Activated naive CD4-positive, alpha-beta T cell treated with anti-CD3 and anti-CD28 coated beads, Interleukin-2, amount 50 U/mL, for 24 hours (primary cell): ENCODE results near the gene TAF11L12.
"Not testable (repeated sequence)": the region's sequence is repeated elsewhere in the genome, so short reads cannot be mapped to it uniquely, and the experiment has no call there.

Source experiments
- H3K27ac Mint-ChIP-seq: one replicate; pipeline ENCODE4 v1.8.0; 2021; ENCODE audit warnings: mild to moderate bottlenecking, mixed read lengths
- H3K27me3 Mint-ChIP-seq: one replicate; pipeline ENCODE4 v1.8.0; 2021; ENCODE audit warnings: mixed read lengths
- H3K36me3 Mint-ChIP-seq: one replicate; pipeline ENCODE4 v1.8.0; 2021; ENCODE audit warnings: mixed read lengths
- H3K4me1 Mint-ChIP-seq: one replicate; pipeline ENCODE4 v1.8.0; 2021; ENCODE audit warnings: mixed read lengths
- H3K4me3 Mint-ChIP-seq: one replicate; pipeline ENCODE4 v1.8.0; 2021; ENCODE audit warnings: mild to moderate bottlenecking, mixed read lengths
- H3K9me3 Mint-ChIP-seq: one replicate; pipeline ENCODE4 v1.8.0; 2021; ENCODE audit warnings: mixed read lengths

Gene TAF11L12

DNA sequence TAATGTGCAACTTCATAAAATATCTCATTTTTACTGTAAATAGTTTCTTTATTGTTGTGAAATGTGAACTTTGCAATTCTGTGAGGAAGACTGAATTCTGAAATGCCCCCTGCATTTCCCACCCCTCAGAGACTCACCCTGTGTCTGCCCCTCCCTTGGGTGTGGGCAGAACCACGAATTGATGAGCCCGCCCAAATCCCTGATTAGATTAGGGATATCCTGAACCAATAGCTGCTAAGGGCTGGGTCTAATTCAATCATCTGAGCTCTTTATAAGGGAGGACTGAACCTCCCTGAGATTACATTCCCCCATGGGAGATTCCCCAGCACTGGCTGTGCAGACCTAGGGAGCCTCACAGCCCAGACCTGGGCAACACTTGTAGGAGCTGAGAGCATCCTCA is at the start of gene TAF11L12:
TSS of gene TAF11L12 (plus strand) at position 301 of the 400 bp plus-strand sequence.
- H3K9me3 Mint-ChIP-seq, H3K36me3 Mint-ChIP-seq, H3K27ac Mint-ChIP-seq, H3K27me3 Mint-ChIP-seq, H3K4me3 Mint-ChIP-seq, H3K4me1 Mint-ChIP-seq: not testable (repeated sequence)

DNA sequence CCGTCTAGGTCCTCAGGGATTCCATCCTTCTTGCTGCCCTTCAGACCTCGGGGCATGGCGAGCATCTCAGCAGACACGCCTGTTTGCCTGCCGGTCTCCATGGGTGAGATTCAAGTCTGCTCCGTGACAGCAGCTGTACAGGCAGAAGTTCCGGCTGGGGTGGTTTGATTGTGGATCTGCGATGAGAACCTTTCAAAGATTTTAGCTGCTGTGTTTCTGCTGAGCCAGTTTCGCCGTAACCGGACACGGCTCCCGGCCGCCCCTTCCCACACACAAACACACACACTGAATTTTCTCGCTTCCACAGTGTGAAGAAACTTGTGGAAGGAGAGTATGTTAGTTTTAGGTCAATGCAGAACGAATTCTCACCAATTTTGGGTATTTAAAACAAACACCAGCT is 24.5 kb upstream of the TAF11L12 start, which contains the start of gene TAF11L7:
TSS of gene TAF11L7 (minus strand) at position 101 of the 400 bp plus-strand sequence.
- H3K4me1 Mint-ChIP-seq, H3K27me3 Mint-ChIP-seq, H3K27ac Mint-ChIP-seq, H3K4me3 Mint-ChIP-seq, H3K36me3 Mint-ChIP-seq, H3K9me3 Mint-ChIP-seq: not testable (repeated sequence)

DNA sequence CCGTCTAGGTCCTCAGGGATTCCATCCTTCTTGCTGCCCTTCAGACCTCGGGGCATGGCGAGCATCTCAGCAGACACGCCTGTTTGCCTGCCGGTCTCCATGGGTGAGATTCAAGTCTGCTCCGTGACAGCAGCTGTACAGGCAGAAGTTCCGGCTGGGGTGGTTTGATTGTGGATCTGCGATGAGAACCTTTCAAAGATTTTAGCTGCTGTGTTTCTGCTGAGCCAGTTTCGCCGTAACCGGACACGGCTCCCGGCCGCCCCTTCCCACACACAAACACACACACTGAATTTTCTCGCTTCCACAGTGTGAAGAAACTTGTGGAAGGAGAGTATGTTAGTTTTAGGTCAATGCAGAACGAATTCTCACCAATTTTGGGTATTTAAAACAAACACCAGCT is 19.3 kb upstream of the TAF11L12 start, which contains the start of gene TAF11L8:
TSS of gene TAF11L8 (minus strand) at position 101 of the 400 bp plus-strand sequence.
- H3K9me3 Mint-ChIP-seq, H3K27ac Mint-ChIP-seq, H3K36me3 Mint-ChIP-seq, H3K4me1 Mint-ChIP-seq, H3K27me3 Mint-ChIP-seq, H3K4me3 Mint-ChIP-seq: not testable (repeated sequence)

DNA sequence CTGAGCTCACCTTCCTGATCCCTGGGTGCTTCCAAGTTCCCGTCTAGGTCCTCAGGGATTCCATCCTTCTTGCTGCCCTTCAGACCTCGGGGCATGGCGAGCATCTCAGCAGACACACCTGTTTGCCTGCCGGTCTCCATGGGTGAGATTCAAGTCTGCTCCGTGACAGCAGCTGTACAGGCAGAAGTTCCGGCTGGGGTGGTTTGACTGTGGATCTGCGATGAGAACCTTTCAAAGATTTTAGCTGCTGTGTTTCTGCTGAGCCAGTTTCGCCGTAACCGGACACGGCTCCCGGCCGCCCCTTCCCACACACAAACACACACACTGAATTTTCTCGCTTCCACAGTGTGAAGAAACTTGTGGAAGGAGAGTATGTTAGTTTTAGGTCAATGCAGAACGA is 15.9 kb upstream of the TAF11L12 start, which contains the start of gene TAF11L9:
TSS of gene TAF11L9 (minus strand) at position 140 of the 400 bp plus-strand sequence.
- not testable (repeated sequence) for H3K4me3 Mint-ChIP-seq, H3K9me3 Mint-ChIP-seq, H3K27ac Mint-ChIP-seq, H3K4me1 Mint-ChIP-seq, H3K36me3 Mint-ChIP-seq, H3K27me3 Mint-ChIP-seq

DNA sequence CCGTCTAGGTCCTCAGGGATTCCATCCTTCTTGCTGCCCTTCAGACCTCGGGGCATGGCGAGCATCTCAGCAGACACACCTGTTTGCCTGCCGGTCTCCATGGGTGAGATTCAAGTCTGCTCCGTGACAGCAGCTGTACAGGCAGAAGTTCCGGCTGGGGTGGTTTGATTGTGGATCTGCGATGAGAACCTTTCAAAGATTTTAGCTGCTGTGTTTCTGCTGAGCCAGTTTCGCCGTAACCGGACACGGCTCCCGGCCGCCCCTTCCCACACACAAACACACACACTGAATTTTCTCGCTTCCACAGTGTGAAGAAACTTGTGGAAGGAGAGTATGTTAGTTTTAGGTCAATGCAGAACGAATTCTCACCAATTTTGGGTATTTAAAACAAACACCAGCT is 12.5 kb upstream of the TAF11L12 start, which contains the start of gene TAF11L10:
TSS of gene TAF11L10 (minus strand) at position 101 of the 400 bp plus-strand sequence.
- not testable (repeated sequence) for H3K9me3 Mint-ChIP-seq, H3K4me1 Mint-ChIP-seq, H3K36me3 Mint-ChIP-seq, H3K27ac Mint-ChIP-seq, H3K27me3 Mint-ChIP-seq, H3K4me3 Mint-ChIP-seq

DNA sequence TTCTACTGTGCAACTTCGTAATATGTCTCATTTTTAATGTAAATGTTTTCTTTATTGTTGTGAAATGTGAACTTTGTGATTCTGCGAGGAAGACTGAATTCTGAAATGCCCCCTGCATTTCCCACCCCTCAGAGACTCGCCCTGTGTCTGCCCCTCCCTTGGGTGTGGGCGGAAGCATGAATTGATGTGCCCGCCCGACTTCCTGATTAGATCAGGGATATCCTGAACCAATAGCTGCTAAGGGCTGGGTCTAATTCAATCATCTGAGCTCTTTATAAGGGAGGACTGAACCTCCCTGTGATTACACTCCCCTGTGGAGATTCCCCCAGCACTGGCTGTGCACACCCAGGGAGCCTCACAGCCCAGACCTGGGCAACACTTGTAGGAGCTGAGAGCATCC is 6.3 kb upstream of the TAF11L12 start, which contains the start of gene TAF11L11:
TSS of gene TAF11L11 (plus strand) at position 304 of the 400 bp plus-strand sequence.
- H3K9me3 Mint-ChIP-seq, H3K27me3 Mint-ChIP-seq, H3K27ac Mint-ChIP-seq, H3K4me1 Mint-ChIP-seq, H3K36me3 Mint-ChIP-seq, H3K4me3 Mint-ChIP-seq: not testable (repeated sequence)

DNA sequence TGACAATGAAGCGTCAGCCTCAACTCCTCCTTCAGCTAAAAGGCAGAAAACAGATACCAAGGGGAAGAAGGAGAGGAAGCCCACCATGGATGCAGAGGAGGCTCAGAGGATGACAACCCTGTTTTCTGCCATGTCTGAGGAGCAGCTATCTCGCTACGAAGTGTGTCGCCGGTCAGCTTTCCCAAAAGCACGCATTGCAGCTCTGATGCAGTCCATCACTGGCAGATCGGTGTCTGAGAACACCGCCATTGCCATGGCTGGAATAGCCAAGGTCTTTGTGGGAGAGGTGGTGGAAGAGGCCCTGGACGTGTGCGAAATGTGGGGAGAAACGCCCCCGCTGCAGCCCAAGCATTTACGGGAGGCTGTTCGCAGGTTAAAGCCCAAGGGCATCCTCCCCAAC is 5.2 kb upstream of the TAF11L12 start:
- H3K4me3 Mint-ChIP-seq, result no peak overlapping the region
- H3K4me1 Mint-ChIP-seq, result no peaks in the 10 kb centered on the region
- no peak overlapping the region for H3K27ac Mint-ChIP-seq
- H3K9me3 Mint-ChIP-seq, result peaks cover 9% of the 10 kb centered on the region
- H3K27me3 Mint-ChIP-seq, result no peaks in the 10 kb centered on the region
- H3K36me3 Mint-ChIP-seq, result no peaks in the 10 kb centered on the region

DNA sequence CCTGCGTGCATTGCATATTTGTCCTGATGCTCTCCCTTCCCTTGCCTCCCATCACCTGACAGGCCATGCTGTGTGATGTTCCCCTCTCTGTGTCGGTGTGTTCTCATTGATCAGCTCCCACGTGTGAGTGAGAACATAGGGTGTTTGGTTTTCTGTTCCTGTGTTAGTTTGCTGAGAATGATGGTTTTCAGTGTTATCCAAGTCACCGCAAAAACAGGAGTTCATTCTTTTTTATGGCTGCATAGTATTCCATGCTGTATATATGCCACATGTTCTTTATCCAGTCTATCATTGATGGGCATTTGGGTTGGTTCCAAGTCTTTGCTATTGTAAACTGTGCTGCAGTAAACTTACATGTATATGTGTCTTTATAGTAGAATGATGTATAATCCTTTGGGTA is 2.7 kb upstream of the TAF11L12 start:
- H3K27me3 Mint-ChIP-seq, H3K36me3 Mint-ChIP-seq, H3K27ac Mint-ChIP-seq: not testable (repeated sequence)

DNA sequence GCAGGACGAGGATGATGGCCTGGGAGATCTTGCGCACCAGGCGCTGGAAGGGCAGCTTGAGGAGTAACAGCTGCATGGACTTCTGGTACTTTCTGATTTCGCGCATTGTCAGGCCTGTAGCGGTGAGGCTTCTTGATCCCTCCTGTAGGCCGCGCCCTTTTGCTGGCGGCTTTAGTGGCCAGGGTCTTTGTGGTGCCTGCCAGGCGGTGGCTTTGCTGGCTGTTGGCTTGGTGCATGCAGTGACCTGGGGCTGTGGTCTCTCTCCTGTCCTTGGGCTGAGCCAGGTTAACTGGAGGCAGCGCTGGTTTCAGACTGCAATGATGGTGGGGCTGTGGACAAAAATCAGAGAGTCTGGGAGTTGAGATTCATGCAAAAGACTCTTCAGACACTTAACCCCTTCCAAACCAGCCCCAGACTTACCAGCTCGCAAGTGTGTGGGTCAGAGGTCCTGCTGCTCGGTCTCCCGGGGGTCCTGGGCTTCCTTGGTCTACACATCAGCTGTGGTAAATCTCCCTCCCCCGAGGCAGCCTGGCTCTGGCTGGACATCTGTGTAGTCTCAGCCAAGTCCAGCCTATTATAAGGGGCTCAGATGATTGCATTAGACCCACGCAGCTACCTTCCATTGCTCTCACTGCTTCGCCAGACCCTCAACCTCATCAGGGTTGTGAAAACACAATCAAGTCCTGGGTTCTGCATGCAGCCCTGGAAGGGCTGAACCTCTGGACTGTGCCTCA is 4.8 kb downstream of the TAF11L12 start:
- Mint-ChIP-seq H3K4me1 (no peaks in the 10 kb centered on the region), H3K36me3 (no peaks in the 10 kb centered on the region), H3K4me3 (no peak overlapping the region), H3K27me3 (no peaks in the 10 kb centered on the region), H3K27ac (no peak overlapping the region), H3K9me3 (no peaks in the 10 kb centered on the region)

More for the DNA sequence above, 2.7 kb upstream of the TAF11L12 start:
- H3K9me3 Mint-ChIP-seq, H3K4me3 Mint-ChIP-seq, H3K4me1 Mint-ChIP-seq: not testable (repeated sequence)

DNA sequence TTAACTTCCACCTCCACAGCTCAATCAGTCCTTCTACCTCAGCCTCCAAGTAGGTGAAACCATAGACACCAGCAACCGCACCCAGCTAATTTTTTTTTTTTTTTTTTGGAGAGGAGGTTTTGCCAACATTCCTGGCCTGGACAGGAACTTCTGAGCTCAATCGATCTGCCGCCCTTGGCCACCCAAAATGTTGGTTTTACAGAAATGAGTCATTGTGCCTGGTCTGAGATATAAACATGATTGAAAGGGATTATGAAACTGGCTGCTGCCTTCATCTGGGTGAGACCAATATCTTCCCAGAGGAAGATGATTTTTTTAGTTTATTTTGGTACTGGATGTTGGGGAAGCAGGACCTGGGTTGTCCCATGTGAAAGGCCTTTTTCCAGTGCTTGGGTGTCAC is 9.2 kb downstream of the TAF11L12 start:
- Mint-ChIP-seq H3K36me3 (no peaks in the 10 kb centered on the region), H3K27me3 (no peaks in the 10 kb centered on the region), H3K27ac (no peak overlapping the region), H3K9me3 (no peaks in the 10 kb centered on the region), H3K4me3 (no peak overlapping the region), H3K4me1 (no peaks in the 10 kb centered on the region)

DNA sequence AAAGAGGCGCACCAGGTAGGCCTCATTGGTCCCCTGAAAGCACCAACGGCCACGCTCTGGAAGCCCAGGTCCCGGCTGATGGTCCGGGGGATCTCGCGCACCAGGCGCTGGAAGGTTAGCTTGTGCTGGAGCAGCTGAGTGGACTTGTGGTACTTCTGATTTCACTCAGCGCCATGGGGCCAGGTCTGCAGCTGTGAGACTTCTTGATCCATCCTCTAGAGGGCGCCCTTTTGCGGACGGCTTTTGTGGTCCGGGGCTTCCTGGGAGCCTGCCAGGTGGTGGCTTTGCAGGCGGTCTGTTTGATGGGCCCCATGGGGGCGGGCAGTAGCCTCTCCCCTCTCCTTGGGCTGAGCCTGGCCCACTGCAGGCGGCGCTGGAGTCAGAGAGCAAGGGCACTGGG is 10.4 kb downstream of the TAF11L12 start:
- no peak overlapping the region for H3K27ac Mint-ChIP-seq
- H3K9me3 Mint-ChIP-seq, result no peaks in the 10 kb centered on the region
- H3K27me3 Mint-ChIP-seq, result no peaks in the 10 kb centered on the region
- H3K4me3 Mint-ChIP-seq, result no peak overlapping the region
- H3K4me1 Mint-ChIP-seq, result no peaks in the 10 kb centered on the region
- H3K36me3 Mint-ChIP-seq, result no peaks in the 10 kb centered on the region

DNA sequence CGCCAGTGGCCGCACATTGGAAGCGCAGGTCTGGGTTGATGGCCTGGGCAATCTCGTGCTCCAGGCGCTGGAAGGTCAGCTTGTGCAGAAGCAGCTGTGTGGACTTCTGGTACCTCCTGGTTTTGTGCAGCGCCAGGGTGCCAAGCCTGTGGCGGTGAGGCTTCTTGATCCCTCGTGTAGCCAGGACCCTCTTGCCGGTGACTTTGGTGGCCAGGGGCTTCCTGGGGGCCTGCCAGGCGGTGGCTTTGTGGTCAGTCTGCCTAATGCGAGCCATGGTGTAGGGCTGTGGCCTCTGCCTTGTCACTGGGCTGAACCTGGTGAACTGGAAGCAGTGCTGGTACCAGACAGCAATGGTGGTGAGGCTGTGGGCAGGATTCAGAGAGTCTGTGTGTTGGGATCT is 15.5 kb downstream of the TAF11L12 start:
- H3K36me3 Mint-ChIP-seq, result no peaks in the 10 kb centered on the region
- H3K9me3 Mint-ChIP-seq, result peaks cover 5% of the 10 kb centered on the region
- H3K4me1 Mint-ChIP-seq, result no peaks in the 10 kb centered on the region
- H3K4me3 Mint-ChIP-seq, result no peak overlapping the region
- no peak overlapping the region for H3K27ac Mint-ChIP-seq
- H3K27me3 Mint-ChIP-seq, result no peaks in the 10 kb centered on the region

DNA sequence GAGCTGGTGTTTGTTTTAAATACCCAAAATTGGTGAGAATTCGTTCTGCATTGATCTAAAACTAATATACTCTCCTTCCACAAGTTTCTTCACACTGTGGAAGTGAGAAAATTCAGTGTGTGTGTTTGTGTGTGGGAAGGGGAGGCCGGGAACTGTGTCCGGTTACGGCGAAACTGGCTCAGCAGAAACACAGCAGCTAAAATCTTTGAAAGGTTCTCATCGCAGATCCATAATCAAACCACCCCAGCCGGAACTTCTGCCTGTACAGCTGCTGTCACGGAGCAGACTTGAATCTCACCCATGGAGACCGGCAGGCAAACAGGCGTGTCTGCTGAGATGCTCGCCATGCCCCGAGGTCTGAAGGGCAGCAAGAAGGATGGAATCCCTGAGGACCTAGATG is 21.6 kb downstream of the TAF11L12 start, which contains the start of gene TAF11L13:
TSS of gene TAF11L13 (plus strand) at position 301 of the 400 bp plus-strand sequence.
- not testable (repeated sequence) for H3K4me1 Mint-ChIP-seq, H3K27ac Mint-ChIP-seq, H3K4me3 Mint-ChIP-seq, H3K27me3 Mint-ChIP-seq, H3K36me3 Mint-ChIP-seq, H3K9me3 Mint-ChIP-seq

DNA sequence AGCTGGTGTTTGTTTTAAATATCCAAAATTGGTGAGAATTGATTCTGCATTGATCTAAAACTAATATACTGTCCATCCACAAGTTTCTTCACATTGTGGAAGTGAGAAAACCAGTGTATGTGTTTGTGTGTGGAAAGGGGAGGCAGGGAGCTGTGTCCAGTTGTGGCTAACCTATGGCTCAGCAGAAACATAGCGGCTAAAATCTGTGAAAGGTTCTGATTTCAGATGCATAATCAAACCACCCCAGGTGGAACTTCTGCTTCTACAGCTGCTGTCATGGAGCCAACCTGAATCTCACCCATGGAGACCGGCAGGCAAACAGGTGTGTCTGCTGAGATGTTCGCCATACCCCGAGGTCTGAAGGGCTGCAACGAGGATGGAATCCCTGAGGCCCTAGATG is 24.0 kb downstream of the TAF11L12 start, which contains the start of gene TAF11L14:
TSS of gene TAF11L14 (plus strand) at position 301 of the 400 bp plus-strand sequence.
- Mint-ChIP-seq H3K4me1 (no peaks in the 10 kb centered on the region), H3K27me3 (no peaks in the 10 kb centered on the region), H3K36me3 (no peaks in the 10 kb centered on the region)

DNA sequence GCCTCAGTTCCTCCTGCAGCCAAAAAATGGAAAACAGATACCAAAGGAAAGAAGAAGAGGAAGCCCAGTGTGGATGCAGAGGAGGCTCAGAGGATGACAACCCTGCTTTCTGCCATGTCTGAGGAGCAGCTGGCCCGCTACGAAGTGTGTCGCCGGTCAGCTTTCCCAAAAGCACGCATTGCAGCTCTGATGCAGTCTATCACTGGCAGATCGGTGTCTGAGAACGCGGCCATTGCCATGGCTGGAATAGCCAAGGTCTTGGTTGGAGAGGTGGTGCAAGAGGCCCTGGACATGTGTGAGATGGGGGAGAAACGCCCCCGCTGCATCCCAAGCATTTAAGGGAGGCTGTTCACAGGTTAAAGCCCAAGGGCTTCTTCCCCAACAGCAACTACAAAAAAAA is 39.0 kb downstream of the TAF11L12 start:
- not testable (repeated sequence) for H3K9me3 Mint-ChIP-seq, H3K36me3 Mint-ChIP-seq, H3K4me3 Mint-ChIP-seq, H3K27me3 Mint-ChIP-seq, H3K27ac Mint-ChIP-seq, H3K4me1 Mint-ChIP-seq

More for the DNA sequence above, 24.0 kb downstream of the TAF11L12 start, which contains the start of gene TAF11L14:
- Mint-ChIP-seq H3K4me3 (no peak within 1 kb of the TSS), H3K9me3 (peaks cover under 1% of the 10 kb centered on the region), H3K27ac (no peak within 1 kb of the TSS)

DNA sequence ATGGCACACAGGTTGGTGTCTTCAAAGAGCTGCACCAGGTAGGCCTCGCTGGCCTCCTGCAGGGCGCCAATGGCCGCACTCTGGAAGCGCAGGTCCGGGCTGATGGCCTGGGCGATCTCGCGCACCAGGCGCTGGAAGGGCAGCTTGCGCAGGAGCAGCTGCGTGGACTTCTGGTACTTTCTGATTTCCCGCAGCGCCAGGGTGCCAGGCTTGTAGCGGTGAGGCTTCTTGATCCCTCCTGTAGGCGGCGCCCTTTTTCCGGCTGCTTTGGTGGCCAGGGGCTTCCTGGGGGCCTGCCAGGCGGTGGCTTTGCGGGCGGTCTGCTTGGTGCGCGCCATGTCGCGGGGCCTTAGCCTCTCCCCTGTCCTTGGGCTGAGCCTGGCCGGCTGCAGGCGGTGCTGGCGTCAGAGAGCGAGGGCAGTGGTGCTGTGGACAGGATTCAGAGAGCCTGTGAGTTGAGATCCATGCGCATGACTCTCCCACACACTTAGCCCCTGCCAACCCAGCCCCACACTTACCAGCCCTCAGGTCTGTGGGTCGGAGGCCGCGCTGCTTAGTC is 45.1 kb downstream of the TAF11L12 start:
- H3K4me3 Mint-ChIP-seq, H3K9me3 Mint-ChIP-seq, H3K27me3 Mint-ChIP-seq, H3K27ac Mint-ChIP-seq, H3K36me3 Mint-ChIP-seq, H3K4me1 Mint-ChIP-seq: not testable (repeated sequence)
